ENCODE measurements around the gene PRPH.

The PRPH gene

GRCh38 chr12:49346659-49347310, 51.8 kb downstream of the PRPH start, which contains the start of gene DNAJC22:
Gene DNAJC22 (plus strand): TSS chr12:49346888. CDS start chr12:49348873, 1,985 bp downstream.
- H3K9me3 ChIP-seq: no peaks in the 10 kb centered on the region
- peaks cover 7 to 55% (median 50%) of the 10 kb centered on the region in 4 donors for H3K4me1 ChIP-seq
- DNase-seq: peak in 1 of 2 donors; percentile 64
- H3K36me3 ChIP-seq: no peaks in the 10 kb centered on the region
- no peak within 1 kb of the TSS for H3K27ac ChIP-seq
- no peak for TF ChIP-seq CTCF (IDR thresholded peaks at IDR 0.05)
- peaks cover 3 to 91% of the 10 kb centered on the region in 2 donors for H3K27me3 ChIP-seq
- H3K4me3 ChIP-seq: peak within 1 kb of the TSS; percentile 37 to 51
- intact Hi-C loops (cut with DNase I; ENCODE audit: low total_unique reads): no loop called here

GRCh38 chr12:49347311-49348193, 52.6 kb downstream of the PRPH start:
- Histone ChIP-seq H3K4me1 (peaks cover 7 to 48% (median 43%) of the 10 kb centered on the region in 4 donors), H3K4me3 (peak overlapping the region in 1 of 2 donors; percentile 51), H3K9me3 (no peaks in the 10 kb centered on the region), H3K27me3 (peaks cover 3 to 88% of the 10 kb centered on the region in 2 donors), H3K27ac (no peak overlapping the region), H3K36me3 (no peaks in the 10 kb centered on the region)
- TF ChIP-seq CTCF (IDR thresholded peaks at IDR 0.05): peak; percentile 82 to 92
- peak in 1 of 2 donors; percentile 84 for DNase-seq
- intact Hi-C loops (cut with DNase I; ENCODE audit: low total_unique reads): no loop called here
